COLO668 (cell line): ENCODE data around the gene UGDH.
"Not testable (repeated sequence)": the region's sequence is repeated elsewhere in the genome, so short reads cannot be mapped to it uniquely, and the experiment has no call there.

Experiments used
- DNase-seq: peaks from one replicate; lab custom pipeline; 2025; ENCODE audit not compliant: unreplicated experiment; lab: John Stamatoyannopoulos, UW

Gene UGDH

GRCh38 chr4:39497909-39498726 lies 29.1 kb downstream of the UGDH start:
- no peak for DNase-seq

DNA sequence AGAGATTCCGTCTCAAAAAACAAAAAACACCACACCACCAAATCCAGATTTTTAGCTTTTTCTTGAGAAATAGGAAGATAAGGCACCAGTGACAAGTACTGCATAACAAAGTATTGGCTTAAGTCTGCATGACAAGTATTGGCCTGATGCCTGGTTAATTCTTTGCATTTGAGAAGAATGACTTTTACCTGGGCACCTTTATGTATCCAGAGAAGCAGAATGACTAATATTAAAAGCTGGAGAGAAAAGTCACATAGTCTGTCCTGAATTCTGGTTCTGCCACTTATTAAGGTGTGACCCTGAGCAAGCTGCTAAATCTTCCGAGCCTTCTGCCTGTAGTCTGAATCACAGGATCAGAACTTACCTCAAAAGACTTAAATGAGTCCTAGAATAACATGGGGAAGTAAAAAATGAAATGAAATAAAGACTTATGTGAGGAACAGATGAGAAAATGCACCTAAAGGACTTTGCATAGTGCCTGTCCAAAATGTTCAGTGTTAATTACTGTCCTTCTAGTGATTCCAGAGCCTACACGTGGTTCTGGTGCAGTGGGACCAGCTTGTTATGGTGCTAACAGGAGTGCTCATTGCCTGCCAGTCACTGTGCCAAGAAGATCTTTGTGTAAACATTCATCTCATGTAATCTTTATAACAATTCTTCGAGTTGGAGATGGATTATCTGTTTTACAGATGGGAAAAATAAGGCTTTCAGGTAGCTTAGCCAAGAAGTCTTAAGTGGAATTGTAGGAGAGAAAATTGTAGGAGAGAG lies 31.6 kb downstream of the UGDH start:
- no peak for DNase-seq

GRCh38 chr4:39494354-39494753 lies 32.9 kb downstream of the UGDH start:
- no peak for DNase-seq

- DNase-seq: no peak
These were observed 36.9 kb downstream of the UGDH start for GRCh38 chr4:39490322-39490721.

- DNase-seq: no peak
These were observed 40.9 kb downstream of the UGDH start for GRCh38 chr4:39486221-39486804.

DNA sequence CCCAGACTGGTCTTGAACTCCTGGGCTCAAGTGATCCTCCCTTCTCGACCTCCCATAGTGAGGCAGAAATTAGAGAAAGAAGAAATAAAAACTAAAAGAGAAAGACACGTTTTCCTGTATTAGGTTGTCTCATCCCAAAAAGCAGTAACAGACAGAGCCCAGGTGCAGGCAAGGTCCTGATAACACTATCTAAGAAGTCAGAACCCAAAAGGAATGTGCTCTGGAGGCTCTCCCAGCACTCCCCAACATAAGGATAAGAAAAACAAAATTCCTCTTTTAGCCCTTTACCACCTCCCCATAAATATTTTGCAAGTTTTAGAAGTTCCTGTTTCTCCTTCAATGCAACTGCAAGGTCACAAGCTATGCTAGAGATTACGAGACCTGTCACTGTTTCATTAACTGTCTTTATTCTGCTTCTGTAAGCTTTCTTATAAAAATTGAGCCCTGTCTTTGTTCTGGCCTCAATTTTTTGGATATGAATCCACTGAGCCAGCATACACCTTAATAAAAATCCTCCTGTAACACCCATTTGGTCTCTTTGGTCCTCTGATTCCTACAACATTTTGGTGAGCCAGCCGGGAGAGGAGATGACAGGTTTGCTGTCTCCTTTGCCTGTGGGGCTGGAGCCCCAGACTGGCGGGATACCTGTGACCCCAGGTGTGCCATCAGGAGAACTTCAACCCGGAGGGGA lies 42.5 kb downstream of the UGDH start:
- no peak for DNase-seq

GRCh38 chr4:39480902-39481695 lies 46.1 kb downstream of the UGDH start:
- DNase-seq: no peak

- no peak for DNase-seq
These were observed 47.0 kb downstream of the UGDH start for GRCh38 chr4:39480251-39480650.

GRCh38 chr4:39476187-39476895 lies 50.9 kb downstream of the UGDH start:
- DNase-seq: no peak

DNA sequence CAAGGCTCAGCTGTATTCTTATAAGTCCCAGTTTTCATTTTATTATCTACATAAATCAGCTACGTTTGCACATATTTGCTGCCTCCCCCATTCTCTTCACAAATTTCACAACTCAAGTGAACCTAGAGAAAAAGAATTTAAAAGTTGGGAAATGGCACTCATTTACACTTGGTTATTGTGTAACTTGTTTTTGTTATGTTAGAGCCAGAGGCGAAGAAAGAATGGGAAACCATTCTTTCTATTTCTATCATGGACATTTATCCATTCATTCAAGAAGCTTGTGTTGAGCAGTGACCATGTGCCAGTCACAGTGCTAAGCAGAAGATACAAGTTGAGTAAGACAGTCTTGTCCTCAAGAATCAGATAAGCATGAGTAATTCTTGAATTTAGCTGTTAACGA lies 54.8 kb downstream of the UGDH start:
- no peak for DNase-seq

- DNase-seq: no peak
These were observed 56.8 kb downstream of the UGDH start for GRCh38 chr4:39470402-39470801.

- DNase-seq: no peak
These were observed 57.7 kb downstream of the UGDH start for GRCh38 chr4:39469429-39470077.

DNA sequence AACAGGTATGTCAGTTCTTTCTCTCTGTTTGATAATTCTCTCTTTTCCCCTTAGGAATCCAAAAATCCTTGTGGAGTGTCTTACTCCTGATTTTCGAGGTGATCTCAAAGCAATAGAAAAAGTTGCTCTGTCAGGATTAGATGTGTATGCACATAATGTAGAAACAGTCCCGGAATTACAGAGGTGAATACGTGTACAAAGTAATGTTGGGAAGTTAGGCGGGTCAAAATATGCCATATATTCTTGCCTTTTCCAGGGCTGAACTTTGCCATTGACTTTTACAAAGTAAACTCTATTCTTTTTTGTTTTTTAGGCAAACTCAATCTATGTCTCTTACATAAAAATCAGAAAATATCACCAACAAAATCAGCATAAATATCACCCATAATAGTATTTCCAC lies 59.8 kb downstream of the UGDH start:
- no peak for DNase-seq

DNA sequence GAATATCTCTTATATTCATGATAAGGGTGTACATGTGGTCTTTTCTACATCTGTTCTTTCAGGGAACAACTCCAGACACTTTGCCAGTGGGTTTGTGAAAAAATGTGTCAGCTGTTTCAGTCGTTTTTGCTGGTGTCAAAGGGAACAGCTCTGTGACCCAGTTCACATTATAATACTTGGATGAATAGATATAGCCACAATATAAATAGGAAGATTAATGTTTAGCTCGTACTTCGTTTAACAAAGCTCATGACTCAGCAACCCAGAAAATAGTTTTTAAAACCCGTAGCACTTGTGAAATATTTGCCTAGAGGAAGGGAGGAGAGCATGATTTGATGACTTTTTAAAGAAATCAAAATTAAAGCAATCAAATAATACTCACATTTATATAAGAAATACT lies 60.5 kb downstream of the UGDH start:
- DNase-seq: no peak

- no peak for DNase-seq
These were observed 62.2 kb downstream of the UGDH start for GRCh38 chr4:39464886-39465501.

GRCh38 chr4:39458505-39459300 lies 68.5 kb downstream of the UGDH start, which contains the start of the genes LIAS and RPL9:
Gene LIAS, plus strand, starts transcription at chr4:39459056. Its CDS starts 62 bp downstream, at chr4:39459118.
Gene RPL9, minus strand, starts transcription at chr4:39458922. Its CDS starts 483 bp downstream, at chr4:39458439.
- peak; percentile 96 for DNase-seq

DNA sequence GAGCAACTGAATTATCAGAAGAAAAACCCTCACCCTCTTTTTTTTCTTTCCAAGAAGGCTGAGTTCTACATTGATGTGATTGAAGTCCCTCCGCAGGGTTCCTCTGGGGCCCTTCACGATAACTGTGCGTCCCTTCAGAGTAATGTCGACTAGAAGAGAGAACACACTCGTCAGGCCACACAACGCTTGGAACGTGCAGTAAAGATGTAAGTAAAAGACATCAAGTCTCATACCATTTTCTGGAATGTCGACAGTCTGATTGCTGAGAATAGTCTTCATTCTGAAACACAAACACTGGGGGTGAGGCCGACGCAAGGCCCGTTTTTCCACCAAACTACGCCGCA lies 69.1 kb downstream of the UGDH start:
- DNase-seq: not testable (repeated sequence)
